SW480 (cell line): ENCODE results near the gene ST8SIA6.
A peak's percentile ranks its signal among the peaks of the same experiment; 100 is the strongest.
"Not testable (repeated sequence)": the region's sequence is repeated elsewhere in the genome, so short reads cannot be mapped to it uniquely, and the experiment has no call there.

Experiments used
- DNase-seq: peaks from one replicate; pipeline ENCODE4 v3.0.0-alpha.2; 2016; ENCODE audit warnings: low spot score

Gene ST8SIA6

GRCh38 chr10:17457083-17457482, 2.7 kb upstream of the ST8SIA6 start:
- DNase-seq, result no peak

DNA sequence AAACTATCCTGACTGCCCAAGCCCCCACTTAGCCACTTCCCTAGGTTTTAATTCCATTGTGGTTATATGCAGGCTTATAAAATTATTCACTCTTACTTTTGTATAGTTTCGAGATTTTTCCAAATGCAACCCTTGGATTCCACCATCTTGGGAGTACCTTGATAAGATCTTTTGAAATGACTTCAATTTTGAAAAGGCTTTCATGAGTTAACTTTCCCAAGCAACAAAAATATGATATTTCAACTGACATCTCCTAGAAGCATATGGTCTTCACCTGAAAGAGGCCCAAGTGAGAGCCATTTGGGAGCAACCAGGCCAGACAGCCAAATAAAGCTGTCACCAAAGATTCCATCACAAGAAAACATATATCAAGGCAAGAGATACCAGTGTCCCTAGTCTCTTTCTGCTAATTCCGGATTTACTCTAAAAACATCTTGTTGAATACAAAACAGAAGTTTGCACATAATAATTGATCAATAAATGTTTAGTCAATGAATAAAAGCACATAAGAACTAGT, 1.7 kb upstream of the ST8SIA6 start:
- no peak for DNase-seq

DNA sequence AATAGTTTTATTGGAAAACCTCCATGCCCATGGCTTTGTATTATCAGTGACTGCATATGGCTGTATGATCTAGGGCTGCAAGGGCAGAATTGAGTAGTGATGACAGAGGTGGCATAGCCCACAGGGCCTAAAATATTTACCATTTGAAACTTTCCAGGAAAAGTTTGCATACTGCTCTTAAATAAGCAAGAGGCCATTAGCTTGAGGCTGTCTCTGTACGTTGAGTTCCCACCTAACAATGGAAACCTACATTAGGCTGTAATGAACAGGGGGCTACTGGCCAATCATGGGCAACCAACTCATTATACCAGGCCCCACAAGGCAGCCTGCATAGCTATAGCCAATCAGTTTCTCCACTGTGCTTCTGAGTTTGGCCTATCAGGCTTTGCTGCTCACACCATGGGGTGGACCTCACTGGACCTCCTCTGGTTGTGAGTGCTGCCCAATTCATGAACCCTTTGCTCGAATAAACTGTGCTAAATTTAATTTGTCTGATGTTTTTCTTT, 673 bp upstream of the ST8SIA6 start:
- DNase-seq, result peak; percentile 5

DNA sequence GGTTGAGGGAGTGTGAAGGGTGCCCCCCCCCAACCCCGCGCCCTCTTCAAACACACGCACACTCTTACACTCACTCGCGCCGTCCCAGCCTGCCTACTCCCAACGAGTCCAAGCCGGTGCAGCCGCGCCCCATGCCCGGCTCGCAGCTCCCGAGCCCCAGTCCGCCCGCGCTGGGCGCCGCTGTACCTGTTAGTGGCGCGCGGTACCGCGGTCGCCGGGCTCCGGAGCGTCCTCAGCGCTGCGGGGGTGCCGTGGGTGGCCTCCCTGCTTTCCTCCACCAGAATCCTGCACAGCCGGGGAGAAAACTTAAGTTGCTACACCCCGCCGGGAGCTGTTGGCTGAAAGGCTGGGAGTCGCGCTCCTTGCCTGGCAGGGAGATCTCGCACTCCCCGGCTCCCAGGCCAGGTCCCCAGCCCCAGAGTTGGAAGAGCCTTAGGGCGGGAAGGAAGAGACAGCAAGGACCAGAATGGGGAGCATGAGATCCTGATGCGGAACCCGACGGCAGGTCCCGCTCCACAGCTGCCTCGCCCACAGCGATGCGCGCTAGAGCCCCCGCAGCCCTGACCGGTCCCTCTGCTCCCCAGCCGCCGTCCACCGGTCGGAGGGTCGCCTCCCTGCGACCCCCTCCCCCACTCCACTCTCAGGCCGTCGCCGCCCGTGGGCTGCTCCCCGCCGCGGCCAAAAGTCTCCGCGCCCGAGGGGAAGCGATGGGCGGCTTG, 863 bp downstream of the ST8SIA6 start:
- peak; percentile 54 for DNase-seq

GRCh38 chr10:17453035-17453372, 1.4 kb downstream of the ST8SIA6 start:
- peak; percentile 4 for DNase-seq

GRCh38 chr10:17452060-17452841, 2.1 kb downstream of the ST8SIA6 start:
- DNase-seq, result no peak

DNA sequence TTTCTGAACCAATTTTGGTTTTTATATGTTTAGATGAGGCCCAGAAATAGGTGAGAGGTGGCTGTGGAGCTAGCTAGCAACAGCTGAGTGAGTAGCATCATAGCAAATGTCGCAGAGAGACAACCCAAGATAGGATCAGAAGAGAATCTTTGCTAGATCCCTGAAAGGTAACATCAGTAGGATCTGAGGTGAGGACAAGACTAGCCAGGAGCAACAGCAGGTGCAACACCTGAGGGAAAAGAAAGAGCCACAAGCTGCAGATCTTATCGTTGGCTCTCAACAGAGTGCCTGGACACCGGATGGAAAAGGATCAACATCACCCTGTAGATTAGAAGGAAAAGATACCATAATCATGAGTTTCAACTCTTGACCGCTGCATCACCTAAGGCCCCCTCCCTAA, 4.4 kb downstream of the ST8SIA6 start:
- no peak for DNase-seq

GRCh38 chr10:17445400-17445998, 8.9 kb downstream of the ST8SIA6 start:
- DNase-seq, result no peak

DNA sequence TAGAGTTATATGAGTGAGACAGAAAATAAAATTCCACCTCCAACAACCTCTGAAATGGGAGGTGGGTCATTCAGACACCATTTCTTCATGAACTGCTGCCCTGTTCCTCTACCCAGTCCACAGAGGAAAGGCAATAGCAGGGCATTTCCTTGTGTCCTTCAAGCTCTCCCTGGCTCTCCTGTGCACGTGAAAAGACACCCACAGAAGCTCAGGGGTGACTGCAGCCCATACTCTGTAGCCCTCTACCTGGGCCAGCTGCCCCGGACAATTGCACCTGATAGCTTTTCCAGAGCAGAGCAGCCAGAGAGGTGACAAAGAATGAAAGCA, 10.0 kb downstream of the ST8SIA6 start:
- DNase-seq, result no peak

DNA sequence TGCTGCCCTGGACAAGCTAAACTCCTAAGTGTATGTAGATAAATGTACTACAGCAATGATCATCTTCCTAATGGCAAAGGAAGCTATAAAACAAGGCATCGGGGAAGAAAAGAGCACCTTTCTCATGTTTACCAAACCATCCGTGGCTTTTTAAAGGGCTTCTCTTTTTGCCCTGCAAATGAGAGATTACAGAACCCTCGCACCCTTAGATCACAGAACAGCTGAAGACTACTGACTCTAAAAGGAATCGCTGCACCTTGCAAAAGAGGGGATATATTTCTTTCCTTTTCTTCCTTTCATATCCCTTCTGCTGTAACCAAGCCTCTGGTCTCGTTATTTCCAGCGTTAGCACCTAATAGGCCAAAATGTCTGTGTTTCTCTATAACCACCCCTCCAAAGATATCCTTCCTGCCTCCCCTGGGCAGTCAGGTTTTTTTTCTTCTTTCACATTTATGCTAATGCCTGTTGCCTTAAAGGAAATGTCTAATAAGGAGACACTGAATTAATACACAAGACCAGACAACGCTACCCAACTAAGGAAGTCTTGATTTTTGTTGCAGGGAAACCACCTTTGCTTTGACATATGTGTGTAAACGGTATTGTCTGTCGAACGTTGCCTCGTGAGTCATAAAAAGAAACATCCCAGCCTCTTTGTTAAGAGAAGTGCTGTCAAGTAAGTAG, 10.5 kb downstream of the ST8SIA6 start:
- DNase-seq, result no peak

DNA sequence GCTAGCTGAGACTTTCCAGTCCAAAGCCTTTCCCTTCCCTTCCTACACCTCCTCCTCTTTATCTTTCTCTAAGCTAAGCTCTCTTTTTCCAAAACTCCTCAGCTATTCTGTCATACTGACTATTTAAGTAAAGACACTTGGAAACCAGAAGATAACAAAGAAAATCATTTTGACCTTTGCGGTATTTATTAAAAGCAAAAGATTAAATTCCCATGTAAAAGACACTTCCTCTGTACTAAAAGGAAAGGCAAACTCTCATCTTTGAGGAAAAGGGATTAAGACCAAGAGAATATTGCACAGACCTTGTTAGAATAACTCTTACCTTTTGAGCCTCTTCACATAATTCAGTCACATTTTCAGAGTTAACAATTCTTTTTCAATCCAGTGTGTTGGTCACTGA, 15.8 kb downstream of the ST8SIA6 start:
- no peak for DNase-seq

- DNase-seq, result not testable (repeated sequence)
Observed at GRCh38 chr10:17436578-17436977, 17.8 kb downstream of the ST8SIA6 start.

DNA sequence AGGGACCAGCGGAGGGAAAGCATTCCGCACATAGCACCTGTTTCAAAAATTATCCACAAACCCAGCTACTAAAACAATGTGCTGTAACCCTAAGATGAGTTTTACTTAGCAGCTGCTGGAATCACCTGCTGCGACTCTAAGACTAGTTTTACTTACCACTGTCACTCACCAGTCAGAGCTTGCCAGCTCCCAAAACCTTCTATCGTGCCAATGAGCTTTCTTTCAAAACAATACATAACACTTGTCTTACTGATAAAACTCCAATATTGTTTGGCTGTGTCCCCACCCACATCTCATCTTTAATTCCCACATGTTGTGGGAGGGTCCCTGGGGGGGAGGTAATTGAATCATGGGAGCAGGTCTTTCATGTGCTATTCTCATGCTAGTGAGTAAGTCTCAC, 18.4 kb downstream of the ST8SIA6 start:
- DNase-seq, result no peak

- DNase-seq, result no peak
Observed at GRCh38 chr10:17435187-17435586, 19.2 kb downstream of the ST8SIA6 start.

DNA sequence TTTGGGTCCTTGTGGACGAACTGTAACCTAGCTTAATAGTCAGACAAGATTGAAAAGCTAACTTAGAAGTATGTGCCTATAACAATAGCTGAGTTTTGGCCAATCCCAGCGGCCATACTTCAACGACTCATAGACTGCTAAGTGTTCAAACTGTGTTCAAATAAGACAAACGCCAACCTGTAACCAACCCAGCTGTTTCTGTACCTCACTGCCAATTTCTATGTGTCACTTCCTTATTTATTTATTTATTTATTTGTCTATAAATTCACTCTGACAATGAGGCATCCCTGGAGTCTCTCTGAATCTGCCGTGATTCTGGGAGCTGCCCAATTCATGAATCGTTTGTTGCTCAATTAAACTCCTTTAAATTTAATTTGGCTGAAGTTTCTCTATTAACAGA, 21.7 kb downstream of the ST8SIA6 start:
- no peak for DNase-seq

- DNase-seq, result no peak
Observed at GRCh38 chr10:17431871-17432311, 22.5 kb downstream of the ST8SIA6 start.

- DNase-seq, result peak; percentile 60
Observed at GRCh38 chr10:17430647-17431355, 23.6 kb downstream of the ST8SIA6 start.

DNA sequence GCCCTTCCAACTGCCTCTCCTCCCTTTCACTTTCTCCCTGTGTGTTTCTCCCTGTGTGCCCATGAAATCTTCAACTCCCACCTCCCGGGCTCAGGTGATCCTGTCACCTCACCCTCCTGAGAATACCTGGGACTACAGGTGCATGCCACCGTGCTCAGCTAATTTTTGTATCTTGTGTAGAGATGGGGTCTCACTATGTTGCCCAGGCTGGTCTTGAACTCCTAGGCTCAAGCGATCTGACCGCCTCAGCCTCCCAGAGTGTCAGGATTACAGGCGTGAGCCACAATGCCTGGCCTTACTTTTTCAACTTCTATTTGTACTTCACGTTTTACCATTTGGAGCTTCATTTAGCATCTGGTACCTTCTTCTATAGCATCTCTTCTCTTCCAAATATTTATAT, 24.9 kb downstream of the ST8SIA6 start:
- DNase-seq, result no peak

GRCh38 chr10:17428351-17429097, 25.9 kb downstream of the ST8SIA6 start:
- peak; percentile 79 for DNase-seq

- no peak for DNase-seq
Observed at GRCh38 chr10:17427666-17428350, 26.6 kb downstream of the ST8SIA6 start.
